Esophagus (tissue), 2 donors: ENCODE measurements around the gene TESK2. TPM values are rescaled to one million over a fixed set of nuclear protein-coding genes. Genes with fewer than 3 reads are reported as not detected.

Experiments
- H3K27ac ChIP-seq, 2 donors: one replicate each; pipeline ENCODE4 v1.5.1; 2013; ENCODE audit warnings: low read depth in 2 of 2, mild to moderate bottlenecking in 2 of 2, inconsistent platforms in 1 of 2, low read length in 1 of 2, moderate library complexity in 1 of 2
- H3K27me3 ChIP-seq, 2 donors: one replicate each; pipeline ENCODE4 v1.6.1; 2013; ENCODE audit warnings: low read length in 2 of 2, control low read depth in 1 of 2, mild to moderate bottlenecking in 1 of 2; ENCODE audit not compliant: insufficient read depth in 2 of 2, control insufficient read depth in 1 of 2
- H3K36me3 ChIP-seq, 2 donors: one replicate each; pipeline ENCODE4 v1.6.1; 2013; ENCODE audit warnings: low read length in 1 of 2; ENCODE audit not compliant: control insufficient read depth in 2 of 2, insufficient read depth in 2 of 2
- H3K4me1 ChIP-seq, 2 donors: one replicate each; pipeline ENCODE4 v1.6.1; 2013; ENCODE audit warnings: low read length in 1 of 2; ENCODE audit not compliant: control insufficient read depth in 2 of 2, insufficient read depth in 2 of 2
- H3K4me3 ChIP-seq, 2 donors: one replicate each; pipeline ENCODE4 v1.5.1; 2013; ENCODE audit warnings: low read length in 2 of 2, mild to moderate bottlenecking in 2 of 2, low read depth in 1 of 2, moderate library complexity in 1 of 2
- H3K9me3 ChIP-seq, 2 donors: one replicate each; pipeline ENCODE4 v1.6.1; 2013; ENCODE audit warnings: mild to moderate bottlenecking in 2 of 2, low read depth in 1 of 2, low read length in 1 of 2, moderate library complexity in 1 of 2; ENCODE audit not compliant: control insufficient read depth in 2 of 2, insufficient read depth in 1 of 2
- WGBS, 2 donors: extraction: QIAGEN DNeasy Blood & Tissue Kit; methylation state at CpG; one replicate each; pipeline ENCODE4 v1.1.7; 2013; 5-methylcytosine and 5-hydroxymethylcytosine counted together
- polyA plus RNA-seq, 2 donors: library from polyadenylated mRNA; stranded (reverse); fragments of 200-250 nt; gene quantifications; one replicate each; pipeline ENCODE4 v1.2.3, GENCODE V29; 2013
- donor health status: healthy with polysubstance abuse.
- donor health status: Bipolar disorder and iron deficiency.

TESK2 gene
- polyA plus RNA-seq, 2 donors = 4.0 to 4.3 TPM

GRCh38 chr1:45339789-45340558 lies 151.0 kb downstream of the TESK2 start, which contains the start of the genes MUTYH and TOE1:
Gene MUTYH (minus strand): TSS chr1:45340440. CDS start chr1:45334505, 5,935 bp downstream.
Gene TOE1 (plus strand): TSS chr1:45340170. CDS start chr1:45340253, 83 bp downstream.
- Histone ChIP-seq H3K4me1 (peaks cover 3 to 6% of the 10 kb centered on the region in 2 donors), H3K9me3 (no peaks in the 10 kb centered on the region), H3K36me3 (peaks cover 22 to 25% of the 10 kb centered on the region in 2 donors), H3K27me3 (no peaks in the 10 kb centered on the region), H3K4me3 (peak within 1 kb of the TSS; percentile 70 to 86), H3K27ac (peak within 1 kb of the TSS; percentile 90 to 99)
- 1% methylated on average over 69 to 70 of the region's 70 CpGs for WGBS, 2 donors

GRCh38 chr1:45337630-45338325 lies 153.2 kb downstream of the TESK2 start:
- 91 to 95% methylated on average over 3 of the region's 3 CpGs for WGBS, 2 donors

GRCh38 chr1:45335855-45336324 lies 155.1 kb downstream of the TESK2 start:
- Histone ChIP-seq H3K27ac (no peak overlapping the region), H3K9me3 (no peaks in the 10 kb centered on the region), H3K27me3 (no peaks in the 10 kb centered on the region), H3K4me1 (peaks cover 5 to 7% of the 10 kb centered on the region in 2 donors), H3K36me3 (peaks cover 0 to 20% of the 10 kb centered on the region in 2 donors), H3K4me3 (no peak overlapping the region)
- WGBS, 2 donors = 74 to 80% methylated on average over 4 of the region's 4 CpGs

More at GRCh38 chr1:45337630-45338325, 153.2 kb downstream of the TESK2 start:
- Histone ChIP-seq H3K4me1 (peaks cover 3 to 11% of the 10 kb centered on the region in 2 donors), H3K36me3 (peaks cover 9 to 17% of the 10 kb centered on the region in 2 donors), H3K27ac (no peak overlapping the region), H3K4me3 (no peak overlapping the region), H3K9me3 (no peaks in the 10 kb centered on the region), H3K27me3 (no peaks in the 10 kb centered on the region)

DNA sequence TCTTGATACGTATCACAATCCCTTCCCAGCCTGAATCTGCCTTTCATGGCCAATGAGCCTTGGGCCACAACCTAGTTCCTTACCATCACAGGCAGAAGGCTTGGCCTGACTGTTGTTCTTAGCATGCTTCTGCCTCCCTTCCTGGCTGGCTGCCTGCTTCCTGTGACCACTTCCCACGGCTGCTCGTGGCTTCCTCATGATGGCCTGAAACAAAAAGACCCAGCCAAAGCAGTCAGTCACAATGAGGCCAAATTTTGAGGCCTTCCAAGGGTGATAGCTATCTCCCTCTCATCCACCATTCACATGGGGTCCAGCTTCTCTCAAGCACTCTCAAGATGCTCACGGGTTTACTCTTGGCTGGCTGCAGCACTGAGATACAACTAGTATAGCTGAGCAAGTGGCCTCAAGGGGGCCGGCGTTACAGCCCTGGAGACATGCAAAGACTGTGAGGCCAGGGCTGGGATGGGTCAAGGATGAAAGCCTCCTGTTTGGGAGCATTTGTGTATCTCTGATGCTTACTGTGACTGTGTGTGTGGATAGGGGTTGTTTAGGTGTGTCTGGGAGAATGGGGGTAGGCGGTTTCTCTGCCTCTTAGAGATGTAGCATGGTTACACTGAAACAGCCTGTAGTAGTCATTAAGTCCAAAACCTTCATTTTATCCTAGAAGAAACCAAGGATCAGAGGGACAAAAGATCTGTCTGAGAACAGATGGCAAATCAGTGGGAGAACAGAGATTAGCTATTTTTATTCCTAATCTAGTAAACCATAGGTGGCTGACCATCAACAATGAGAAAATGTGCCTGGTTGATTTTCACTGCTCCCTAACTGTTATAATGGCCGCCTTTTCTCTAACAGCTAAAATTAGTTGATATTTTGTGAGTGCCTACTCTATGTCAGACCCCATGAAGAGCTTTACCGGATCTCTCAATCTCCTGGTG lies 156.4 kb downstream of the TESK2 start:
- H3K36me3 ChIP-seq = peaks cover 0 to 20% of the 10 kb centered on the region in 2 donors

GRCh38 chr1:45332346-45332720 lies 158.6 kb downstream of the TESK2 start:
- Histone ChIP-seq H3K9me3 (no peaks in the 10 kb centered on the region), H3K27ac (no peak overlapping the region), H3K4me1 (peaks cover 4 to 10% of the 10 kb centered on the region in 2 donors), H3K27me3 (no peaks in the 10 kb centered on the region), H3K4me3 (no peak overlapping the region), H3K36me3 (peaks cover 0 to 21% of the 10 kb centered on the region in 2 donors)
- 96 to 97% methylated on average over 8 to 10 of the region's 10 CpGs for WGBS, 2 donors

More for the DNA sequence above, 156.4 kb downstream of the TESK2 start:
- Histone ChIP-seq H3K27me3 (no peaks in the 10 kb centered on the region), H3K4me1 (peaks cover 4% of the 10 kb centered on the region in 2 donors), H3K9me3 (no peaks in the 10 kb centered on the region), H3K27ac (no peak overlapping the region), H3K4me3 (no peak overlapping the region)
- 77 to 78% methylated on average over 9 of the region's 9 CpGs for WGBS, 2 donors

DNA sequence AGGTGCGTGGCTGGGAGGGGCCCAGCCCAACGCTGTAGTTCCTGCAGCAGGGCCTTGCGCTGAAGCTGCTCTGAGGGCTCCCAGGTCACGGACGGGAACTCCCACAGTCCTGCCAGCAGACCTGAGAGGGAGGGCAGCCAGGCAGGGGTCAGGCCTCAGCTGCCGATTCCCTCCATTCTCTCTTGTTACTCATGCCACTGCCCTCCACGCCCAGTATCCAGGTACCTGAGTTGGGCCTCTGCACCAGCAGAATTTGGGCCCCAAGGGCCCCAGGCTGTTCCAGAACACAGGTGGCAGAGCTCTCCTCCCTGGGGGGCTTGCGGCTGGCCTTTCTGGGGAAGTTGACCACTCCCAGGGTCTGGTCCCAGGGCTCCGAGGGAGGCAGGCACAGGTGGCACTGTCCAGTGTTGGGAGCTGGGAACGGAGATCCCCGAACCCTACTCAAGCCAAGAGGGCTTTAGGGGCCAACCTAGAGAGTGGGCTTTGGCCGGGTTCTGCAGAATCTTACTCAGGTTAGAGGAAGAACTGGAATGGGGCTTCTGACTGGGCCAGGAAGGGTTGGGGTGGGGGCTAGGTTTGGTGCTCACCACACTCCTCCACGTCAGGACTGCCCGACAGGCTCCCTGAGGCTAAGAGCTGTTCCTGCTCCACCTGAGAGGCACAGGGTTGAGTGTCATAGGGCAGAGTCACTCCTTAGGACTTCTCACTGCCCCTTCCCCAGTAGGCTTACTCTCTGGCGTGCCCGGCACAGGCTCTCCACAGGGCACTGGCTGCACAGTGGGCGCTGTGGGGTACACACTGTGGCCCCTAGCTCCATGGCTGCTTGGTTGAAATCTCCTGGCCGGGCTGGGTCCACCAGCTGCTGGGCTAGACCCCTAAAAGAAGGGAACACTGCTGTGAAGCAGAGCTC lies 159.3 kb downstream of the TESK2 start:
- Histone ChIP-seq H3K4me3 (no peak overlapping the region), H3K27ac (no peak overlapping the region), H3K27me3 (no peaks in the 10 kb centered on the region), H3K9me3 (no peaks in the 10 kb centered on the region), H3K36me3 (peaks cover 0 to 21% of the 10 kb centered on the region in 2 donors), H3K4me1 (peaks cover 4 to 15% of the 10 kb centered on the region in 2 donors)
- 94 to 95% methylated on average over 18 of the region's 18 CpGs for WGBS, 2 donors

DNA sequence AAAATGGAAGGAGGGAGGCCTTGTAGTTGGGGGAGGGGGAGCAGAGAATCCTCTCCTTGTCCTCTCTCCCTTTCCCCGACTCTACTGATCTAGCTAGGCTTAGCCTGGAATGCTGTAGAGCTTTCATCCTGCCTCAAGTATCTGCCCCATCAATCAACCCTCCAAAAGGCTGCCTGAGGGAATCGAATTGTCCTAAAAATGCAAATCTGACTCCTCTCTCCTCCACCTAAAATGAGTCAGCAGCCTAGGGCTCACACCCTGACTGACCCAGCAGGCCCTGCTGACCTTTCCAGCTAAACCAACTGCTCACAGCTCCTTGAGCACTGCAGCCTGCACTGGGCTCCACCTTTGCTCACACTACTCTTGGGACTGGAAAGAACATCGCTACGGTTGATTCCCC lies 161.5 kb downstream of the TESK2 start:
- Histone ChIP-seq H3K27ac (peak overlapping the region in 1 of 2 donors; percentile 14), H3K4me3 (no peak overlapping the region), H3K4me1 (peaks cover 4 to 16% of the 10 kb centered on the region in 2 donors), H3K9me3 (no peaks in the 10 kb centered on the region), H3K36me3 (peaks cover 0 to 21% of the 10 kb centered on the region in 2 donors), H3K27me3 (no peaks in the 10 kb centered on the region)
- 58 to 70% methylated on average over 4 of the region's 4 CpGs for WGBS, 2 donors

DNA sequence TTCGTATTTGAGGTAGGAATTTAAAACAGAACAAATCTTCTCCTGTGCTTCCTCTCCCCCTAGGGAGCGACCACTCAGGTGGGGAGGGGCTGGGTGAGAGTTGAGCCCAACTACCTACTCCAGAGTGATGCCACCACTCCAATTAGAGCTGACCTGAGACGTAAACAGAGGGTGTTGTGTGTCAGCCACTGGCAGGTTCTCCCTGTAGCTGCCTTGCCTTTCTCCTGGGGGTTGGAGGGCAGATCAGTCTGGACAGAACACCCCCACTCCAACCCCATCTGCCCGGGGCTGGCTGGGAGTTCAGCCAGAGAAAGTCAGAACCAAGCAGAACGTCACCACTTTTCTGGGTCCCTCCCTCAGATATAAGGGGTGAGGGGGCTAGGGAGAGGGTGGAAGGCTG lies 162.3 kb downstream of the TESK2 start:
- 62 to 64% methylated on average over 5 of the region's 5 CpGs for WGBS, 2 donors

More for the DNA sequence above, 162.3 kb downstream of the TESK2 start:
- no peak overlapping the region for H3K27ac ChIP-seq
- H3K27me3 ChIP-seq = no peaks in the 10 kb centered on the region
- H3K4me1 ChIP-seq = peaks cover 4 to 13% of the 10 kb centered on the region in 2 donors
- H3K36me3 ChIP-seq = peaks cover 0 to 19% of the 10 kb centered on the region in 2 donors
- no peak overlapping the region for H3K4me3 ChIP-seq
- H3K9me3 ChIP-seq = no peaks in the 10 kb centered on the region
